Urinary bladder (tissue), 4 donors: Measurements from ENCODE around the gene YBX3. TPM values are rescaled to one million over a fixed set of nuclear protein-coding genes. Genes with fewer than 3 reads are reported as not detected.
"Not testable (repeated sequence)": the region's sequence is repeated elsewhere in the genome, so short reads cannot be mapped to it uniquely, and the experiment has no call there.

ENCODE experiments used
- DNase-seq: peaks from one replicate; pipeline ENCODE4 v3.0.0-alpha.2; 2015; ENCODE audit errors: extremely low spot score
- H3K27ac ChIP-seq: one replicate; pipeline ENCODE4 v1.5.1; 2013; ENCODE audit warnings: low read depth, mild to moderate bottlenecking, moderate library complexity
- H3K36me3 ChIP-seq: one replicate; pipeline ENCODE4 v1.6.1; 2013; ENCODE audit warnings: mild to moderate bottlenecking, moderate library complexity; ENCODE audit not compliant: insufficient read depth
- H3K4me1 ChIP-seq: one replicate; pipeline ENCODE4 v1.6.1; 2013; ENCODE audit warnings: mild to moderate bottlenecking, moderate library complexity; ENCODE audit not compliant: insufficient read depth
- H3K4me3 ChIP-seq: one replicate; pipeline ENCODE4 v1.5.1; 2013; ENCODE audit warnings: low read depth, low read length
- WGBS: extraction: QIAGEN DNeasy Blood & Tissue Kit; methylation state at CpG from one replicate; pipeline ENCODE4 v1.1.7; 2013; 5-methylcytosine and 5-hydroxymethylcytosine counted together
- polyA plus RNA-seq: library from polyadenylated mRNA; stranded (reverse); fragments of 200-250 nt; gene quantifications from one replicate; pipeline ENCODE4 v1.2.3, GENCODE V29; 2013
- total RNA-seq: library from RNA; depleted of rRNA; stranded (reverse); fragments of >200 nt; gene quantifications from one replicate; pipeline ENCODE4 v1.2.3, GENCODE V29; 2014
- donor health status: healthy with polysubstance abuse.
- donor health status: healthy.

YBX3 gene
- total RNA-seq (100.0 TPM), polyA plus RNA-seq (523 TPM)

- peak within 1 kb of the TSS; percentile 97 for H3K27ac ChIP-seq
- WGBS: under 1% methylated on average over 95 of the region's 95 CpGs
- peaks cover 4% of the 10 kb centered on the region for H3K4me1 ChIP-seq
- H3K4me3 ChIP-seq: peak within 1 kb of the TSS; percentile 84
- H3K36me3 ChIP-seq: no peaks in the 10 kb centered on the region
- peak; percentile 83 for DNase-seq
Observed at GRCh38 chr12:10722905-10723746, at the start of gene YBX3. TSS of gene YBX3 (minus strand) at chr12:10723323. CDS start at chr12:10723111, 212 bp downstream.

- whole genome bisulfite sequencing: 0% methylated on average over 1 of the region's 1 CpG
- DNase-seq: no peak
- H3K4me3 ChIP-seq: no peak overlapping the region
- H3K27ac ChIP-seq: no peak overlapping the region
- no peaks in the 10 kb centered on the region for H3K4me1 ChIP-seq
- H3K36me3 ChIP-seq: no peaks in the 10 kb centered on the region
Observed at GRCh38 chr12:10771132-10771733, 48.1 kb upstream of the YBX3 start.

GRCh38 chr12:10759657-10760056, 36.5 kb upstream of the YBX3 start:
- WGBS: 22% methylated on average over 2 of the region's 2 CpGs
- H3K4me3 ChIP-seq: no peak overlapping the region
- DNase-seq: no peak
- H3K4me1 ChIP-seq: no peaks in the 10 kb centered on the region
- H3K36me3 ChIP-seq: no peaks in the 10 kb centered on the region
- H3K27ac ChIP-seq: no peak overlapping the region

GRCh38 chr12:10756194-10756593, 33.1 kb upstream of the YBX3 start:
- 84% methylated on average over 4 of the region's 4 CpGs for WGBS
- Histone ChIP-seq H3K4me3 (no peak overlapping the region), H3K4me1 (no peaks in the 10 kb centered on the region), H3K36me3 (no peaks in the 10 kb centered on the region), H3K27ac (no peak overlapping the region)
- no peak for DNase-seq

- no peaks in the 10 kb centered on the region for H3K36me3 ChIP-seq
- 43% methylated on average over 4 of the region's 4 CpGs for WGBS
- no peak overlapping the region for H3K4me3 ChIP-seq
- no peaks in the 10 kb centered on the region for H3K4me1 ChIP-seq
- H3K27ac ChIP-seq: no peak overlapping the region
- DNase-seq: no peak
Observed at GRCh38 chr12:10753059-10753458, 29.9 kb upstream of the YBX3 start.

GRCh38 chr12:10750385-10750727, 27.2 kb upstream of the YBX3 start:
- Histone ChIP-seq H3K36me3 (no peaks in the 10 kb centered on the region), H3K4me1 (no peaks in the 10 kb centered on the region), H3K4me3 (no peak overlapping the region), H3K27ac (no peak overlapping the region)
- no peak for DNase-seq
- 2% methylated on average over 4 of the region's 4 CpGs for WGBS

- WGBS: 8% methylated on average over 17 of the region's 17 CpGs
- Histone ChIP-seq H3K36me3 (no peaks in the 10 kb centered on the region), H3K4me1 (no peaks in the 10 kb centered on the region), H3K27ac (no peak overlapping the region), H3K4me3 (no peak overlapping the region)
- DNase-seq: peak; percentile 91
Observed at GRCh38 chr12:10749700-10750384, 26.7 kb upstream of the YBX3 start.

GRCh38 chr12:10747730-10748129, 24.6 kb upstream of the YBX3 start:
- no peaks in the 10 kb centered on the region for H3K4me1 ChIP-seq
- H3K4me3 ChIP-seq: no peak overlapping the region
- DNase-seq: no peak
- 78% methylated on average over 11 of the region's 11 CpGs for WGBS
- H3K27ac ChIP-seq: no peak overlapping the region
- H3K36me3 ChIP-seq: no peaks in the 10 kb centered on the region

GRCh38 chr12:10743420-10743819, 20.3 kb upstream of the YBX3 start:
- WGBS: 90% methylated on average over 6 of the region's 6 CpGs
- H3K4me3 ChIP-seq, DNase-seq, H3K27ac ChIP-seq, H3K36me3 ChIP-seq, H3K4me1 ChIP-seq: not testable (repeated sequence)

GRCh38 chr12:10741845-10742244, 18.7 kb upstream of the YBX3 start:
- Histone ChIP-seq H3K27ac (no peak overlapping the region), H3K4me1 (no peaks in the 10 kb centered on the region), H3K4me3 (no peak overlapping the region), H3K36me3 (no peaks in the 10 kb centered on the region)
- no peak for DNase-seq

GRCh38 chr12:10740182-10740581, 17.1 kb upstream of the YBX3 start:
- WGBS: 53% methylated on average over 1 of the region's 1 CpG
- no peak for DNase-seq
- Histone ChIP-seq H3K4me3 (no peak overlapping the region), H3K36me3 (no peaks in the 10 kb centered on the region), H3K27ac (no peak overlapping the region), H3K4me1 (no peaks in the 10 kb centered on the region)

GRCh38 chr12:10739157-10740118, 16.3 kb upstream of the YBX3 start:
- no peak for DNase-seq
- H3K4me3 ChIP-seq: no peak overlapping the region
- H3K27ac ChIP-seq: no peak overlapping the region
- WGBS: 76% methylated on average over 8 of the region's 8 CpGs
- no peaks in the 10 kb centered on the region for H3K36me3 ChIP-seq
- no peaks in the 10 kb centered on the region for H3K4me1 ChIP-seq

GRCh38 chr12:10737249-10737648, 14.1 kb upstream of the YBX3 start:
- 68% methylated on average over 1 of the region's 1 CpG for WGBS
- no peak for DNase-seq
- H3K27ac ChIP-seq: no peak overlapping the region

More at GRCh38 chr12:10737249-10737648, 14.1 kb upstream of the YBX3 start:
- Histone ChIP-seq H3K4me1 (no peaks in the 10 kb centered on the region), H3K4me3 (no peak overlapping the region), H3K36me3 (no peaks in the 10 kb centered on the region)
